ENCODE measurements around the gene NEK6.
A peak's percentile ranks its signal among the peaks of the same experiment; 100 is the strongest.

NEK6 gene

DNA sequence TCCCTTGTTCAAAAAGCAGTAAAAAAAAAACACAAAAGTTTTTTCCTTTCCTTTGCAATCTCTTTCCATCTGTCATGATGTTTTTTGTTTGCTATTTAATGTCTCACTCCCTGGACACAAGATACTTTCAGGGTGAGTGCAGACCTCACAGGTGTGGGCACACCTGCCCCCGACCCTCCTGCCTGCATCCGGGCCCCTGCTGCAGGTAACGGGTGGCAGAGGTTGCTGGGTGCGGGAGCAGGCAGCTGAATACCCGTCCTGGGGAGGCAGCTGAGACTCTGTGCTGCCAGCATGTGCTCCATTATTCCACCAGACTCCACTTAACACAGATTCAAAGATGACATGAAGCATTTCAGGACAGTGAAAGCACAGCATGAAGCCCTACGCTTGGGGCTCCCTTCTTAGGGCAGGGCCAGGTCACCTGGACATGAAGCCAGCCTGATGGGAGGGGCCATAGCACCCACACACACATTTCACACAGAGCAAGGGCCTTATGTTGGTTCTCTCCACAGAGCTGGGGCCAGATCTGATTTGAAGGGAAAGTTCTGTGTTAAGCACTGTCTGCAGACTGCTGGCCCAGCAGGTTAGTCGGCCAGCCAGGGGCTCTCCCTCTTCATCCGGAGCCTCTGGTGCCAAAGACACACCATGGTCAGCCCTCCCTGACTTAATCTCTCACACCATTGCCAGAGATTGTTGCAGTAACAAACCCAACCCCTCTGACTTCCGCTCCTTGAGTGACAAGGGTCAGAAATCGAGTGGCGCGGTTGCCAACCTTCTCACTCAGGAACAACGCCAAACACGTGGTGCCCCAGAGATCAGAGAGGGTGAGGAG lies 13.0 kb downstream of the NEK6 start:
- intact Hi-C loops (cut with DNase I): no loop called here
- no peak for DNase-seq

DNA sequence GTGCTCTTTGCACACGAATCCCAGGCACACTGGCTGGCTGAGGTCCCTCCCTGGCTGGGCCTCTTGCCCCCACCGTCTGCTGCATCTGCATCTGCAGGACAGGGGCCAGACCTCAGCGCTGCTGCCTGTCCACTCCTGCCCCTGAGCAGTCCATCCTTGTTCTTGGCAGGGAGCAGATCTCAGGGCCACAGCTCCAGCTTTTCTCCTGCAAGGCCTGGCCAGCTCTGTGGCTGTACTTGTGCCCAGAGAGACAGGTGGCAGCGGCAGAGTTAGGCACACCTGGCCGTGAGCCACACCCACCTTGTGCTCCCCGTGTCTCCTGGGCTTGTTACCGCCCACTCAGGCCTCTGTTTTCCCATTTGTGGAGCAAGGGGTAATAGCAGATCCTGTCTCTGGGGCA lies 13.9 kb downstream of the NEK6 start:
- intact Hi-C loops (cut with DNase I): no loop called here

GRCh38 chr9:124272118-124272517 lies 14.4 kb downstream of the NEK6 start:
- intact Hi-C loops (cut with DNase I): no loop called here
- no peak for DNase-seq

More for the DNA sequence above, 13.9 kb downstream of the NEK6 start:
- no peak for DNase-seq

GRCh38 chr9:124272979-124273378 lies 15.2 kb downstream of the NEK6 start:
- no peak for DNase-seq
- intact Hi-C loops (cut with DNase I): no loop called here

GRCh38 chr9:124273427-124274160 lies 15.8 kb downstream of the NEK6 start:
- intact Hi-C loops (cut with DNase I): no loop called here
- DNase-seq: peak in 2 of 42 donors; percentile 32 to 64

DNA sequence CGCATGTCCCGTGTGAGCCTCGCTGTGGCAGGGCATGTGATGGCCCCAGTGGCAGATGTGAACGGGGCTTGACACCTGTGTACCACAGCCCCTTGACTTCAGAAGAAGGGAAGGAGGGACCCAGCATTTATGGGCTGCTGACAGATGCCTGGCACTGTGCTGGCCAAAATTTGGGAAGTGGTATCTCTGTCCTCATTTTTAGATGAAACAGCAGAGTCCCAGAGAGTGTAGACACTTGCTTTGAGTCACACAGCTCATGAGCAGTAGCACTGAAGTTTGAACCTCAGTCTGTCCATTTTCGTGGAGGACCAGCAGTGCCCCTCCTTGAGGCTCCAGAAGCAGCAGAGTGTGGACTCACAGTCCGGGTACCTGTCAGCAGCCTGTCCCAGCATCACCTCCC lies 16.5 kb downstream of the NEK6 start:
- intact Hi-C loops (cut with DNase I): no loop called here
- no peak for DNase-seq

DNA sequence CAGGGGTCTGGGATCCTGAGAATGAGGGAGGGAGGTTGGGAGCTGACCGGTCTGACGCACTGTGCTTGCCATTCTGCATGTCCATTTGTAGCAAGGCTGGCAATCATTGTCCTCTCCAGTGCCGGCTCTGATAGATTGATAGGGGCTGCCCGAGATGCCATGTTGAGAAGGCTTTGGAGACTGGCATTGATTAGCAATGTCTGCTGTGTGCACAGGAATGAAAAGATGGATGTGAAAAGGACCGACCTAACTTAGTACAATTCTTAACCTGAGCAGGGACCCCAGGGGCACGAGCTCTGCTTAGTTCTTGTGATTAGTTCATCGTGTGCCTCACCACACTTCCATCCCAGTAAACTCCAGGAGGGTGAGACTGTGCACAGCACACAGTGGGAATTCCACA lies 17.0 kb downstream of the NEK6 start:
- DNase-seq: no peak
- intact Hi-C loops (cut with DNase I): no loop called here

- intact Hi-C loops (cut with DNase I): no loop called here
- DNase-seq: no peak
Measured at GRCh38 chr9:124277420-124277819, 19.7 kb downstream of the NEK6 start.

GRCh38 chr9:124278054-124278540 lies 20.3 kb downstream of the NEK6 start:
- no peak for DNase-seq
- intact Hi-C loops (cut with DNase I): no loop called here

- intact Hi-C loops (cut with DNase I): no loop called here
- DNase-seq: no peak
Measured at GRCh38 chr9:124279531-124280175, 21.9 kb downstream of the NEK6 start.

DNA sequence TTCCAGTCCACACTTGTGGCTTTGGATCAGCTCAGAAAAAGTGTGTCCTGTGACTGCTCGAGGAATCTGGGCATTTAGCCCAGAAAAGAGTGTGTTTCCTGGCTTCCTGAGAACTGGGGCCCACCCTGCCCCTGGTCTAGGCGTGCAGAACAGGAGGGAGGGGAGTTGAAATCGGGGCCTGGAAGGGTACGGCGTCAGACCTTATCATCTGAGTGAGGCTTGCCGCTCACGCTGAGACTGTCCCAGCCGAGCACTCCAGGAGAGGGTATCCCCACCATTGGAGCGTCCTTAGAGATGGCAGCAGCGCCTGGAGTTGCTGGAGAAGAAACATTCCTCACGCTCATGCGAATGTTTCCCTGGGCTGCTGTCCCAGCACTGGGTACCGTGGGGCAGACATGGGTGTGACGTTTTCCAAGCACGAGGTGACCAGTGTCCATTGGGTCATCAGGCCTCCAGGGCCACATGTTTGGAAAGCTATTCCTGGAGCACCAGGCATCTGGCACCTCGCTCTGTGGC lies 22.5 kb downstream of the NEK6 start:
- intact Hi-C loops (cut with DNase I): no loop called here
- DNase-seq: peak in 4 of 42 donors; percentile 32 to 53 (median 38)

DNA sequence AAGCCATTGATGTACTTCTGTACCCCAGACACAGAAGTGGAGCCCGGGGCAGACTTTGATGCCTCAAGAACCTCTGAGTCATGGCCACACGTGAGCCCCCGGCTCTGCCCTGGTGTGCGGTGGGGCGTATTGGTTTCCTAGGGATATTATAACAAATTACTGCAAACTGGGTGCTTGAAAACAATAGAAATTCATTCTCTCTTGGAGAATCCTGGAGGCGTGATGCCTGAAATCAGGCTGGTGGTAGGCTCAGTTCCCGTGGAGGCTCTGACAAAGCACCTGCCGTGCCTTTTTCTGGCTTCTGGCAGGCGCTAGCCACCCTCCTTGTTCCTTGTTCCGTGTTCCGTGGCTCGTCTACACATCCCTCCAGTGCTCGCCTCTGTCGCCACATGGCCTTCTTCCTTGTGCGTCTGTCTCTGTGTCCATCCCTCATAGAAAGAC lies 24.2 kb downstream of the NEK6 start:
- intact Hi-C loops (cut with DNase I): no loop called here
- DNase-seq: peak in 5 of 42 donors; percentile 20 to 60 (median 54)

DNA sequence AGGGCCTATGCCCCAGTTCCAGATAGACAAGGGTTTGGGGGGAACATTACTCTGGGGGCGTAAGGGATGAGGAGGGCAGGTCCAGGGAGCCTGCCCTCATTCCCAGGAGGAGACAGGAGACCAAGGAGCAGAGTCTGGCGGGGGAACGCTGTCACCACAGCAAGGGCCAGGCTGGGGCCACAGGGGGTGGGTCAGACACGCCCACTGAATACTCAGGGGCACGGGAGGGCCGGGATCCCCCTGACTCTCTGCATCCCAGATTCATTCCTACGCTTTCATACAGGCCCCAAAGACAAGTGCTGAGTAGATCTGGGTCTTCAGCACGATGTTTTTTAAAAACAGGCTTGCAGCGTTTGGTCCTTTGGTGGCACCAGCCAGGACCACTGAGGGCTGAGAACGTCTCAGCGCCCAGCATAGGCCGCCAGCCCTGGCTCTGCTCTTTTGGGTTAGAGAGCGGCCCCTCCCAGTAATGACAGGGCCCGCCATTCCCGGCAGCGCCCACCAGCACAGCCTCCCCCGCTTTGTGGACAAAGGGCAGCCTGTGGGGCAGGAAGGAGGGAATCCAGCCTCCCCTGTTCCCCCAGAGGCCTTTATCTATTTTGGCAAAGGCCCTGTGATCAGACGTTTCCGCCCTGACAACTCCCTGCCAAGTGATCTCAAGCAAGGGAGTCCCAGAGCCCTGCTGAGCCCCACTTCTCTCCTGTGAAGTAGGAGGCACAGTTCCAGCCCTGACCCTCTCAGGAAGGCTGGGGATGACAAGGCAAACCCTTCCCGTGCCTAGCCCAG lies 24.9 kb downstream of the NEK6 start:
- peak in 3 of 42 donors; percentile 26 to 54 (median 34) for DNase-seq

GRCh38 chr9:124283228-124283814 lies 25.6 kb downstream of the NEK6 start:
- intact Hi-C loops (cut with DNase I): no loop called here
- no peak for DNase-seq

More for the DNA sequence above, 24.9 kb downstream of the NEK6 start:
- intact Hi-C loops (cut with DNase I): no loop called here

- DNase-seq: no peak
Measured at GRCh38 chr9:124284237-124284831, 26.6 kb downstream of the NEK6 start.

DNA sequence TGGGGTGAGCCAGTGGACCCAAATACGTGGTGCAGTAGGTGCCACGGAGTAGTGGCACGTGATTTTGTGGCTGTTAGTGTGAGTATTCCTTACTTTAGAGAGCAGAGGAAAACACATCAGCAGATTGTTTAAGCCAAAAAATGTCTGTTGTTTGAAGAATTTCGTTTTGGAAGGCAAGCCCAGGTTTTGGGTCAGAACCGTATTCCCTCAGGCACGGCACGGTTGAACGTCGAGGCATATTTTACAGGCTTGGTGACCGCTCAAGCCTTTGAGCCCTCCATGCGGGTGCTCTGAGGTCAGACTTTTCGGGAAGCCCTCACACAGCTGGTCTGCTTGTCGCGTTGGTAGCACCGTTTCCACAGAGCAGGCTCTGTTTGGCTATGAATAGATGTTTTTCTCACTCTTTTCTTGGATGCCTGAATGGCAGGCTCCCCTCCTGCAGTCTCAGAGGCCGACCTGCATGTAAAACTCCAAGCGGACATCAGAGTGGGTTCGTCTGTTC lies 27.2 kb downstream of the NEK6 start:
- peak in 32 of 42 donors; percentile 21 to 84 (median 55) for DNase-seq
- intact Hi-C loops (cut with DNase I): no loop called here

More at GRCh38 chr9:124284237-124284831, 26.6 kb downstream of the NEK6 start:
- intact Hi-C loops (cut with DNase I): no loop called here

GRCh38 chr9:124285490-124285889 lies 27.7 kb downstream of the NEK6 start:
- intact Hi-C loops (cut with DNase I): no loop called here
- no peak for DNase-seq

DNA sequence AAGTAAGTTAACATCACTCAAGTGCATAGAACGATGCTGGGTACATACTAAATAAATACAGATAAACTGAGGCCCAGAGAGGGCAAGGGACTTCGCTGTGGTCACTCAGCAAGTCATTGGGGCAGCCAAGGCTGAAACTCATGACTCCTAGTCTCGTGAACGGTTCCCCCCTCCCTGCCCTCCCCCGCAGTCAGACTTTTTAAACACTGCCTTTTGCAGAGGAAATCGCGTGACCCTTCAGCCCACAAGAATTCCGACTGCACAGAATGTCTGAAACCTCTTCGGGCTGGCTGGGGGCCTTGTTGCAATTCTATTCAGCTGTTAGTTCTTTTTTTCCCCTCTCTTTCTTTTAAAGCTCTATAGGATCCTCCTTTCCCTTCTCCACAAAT lies 28.1 kb downstream of the NEK6 start:
- DNase-seq: peak in 27 of 42 donors; percentile 22 to 75 (median 49)
- intact Hi-C loops (cut with DNase I): no loop called here

All from head of caudate nucleus (tissue), 42 donors.